Mesothelial cell of epicardium (in vitro differentiated cells): ENCODE results near the gene CRIP1. TPM values are rescaled to one million over a fixed set of nuclear protein-coding genes. Genes with fewer than 3 reads are reported as not detected.

ENCODE experiments used
- DNase-seq, 2 experiments: peaks; one replicate each; pipeline ENCODE4 v3.0.0; 2021; ENCODE audit warnings: low spot score in 2 of 2; ENCODE audit not compliant: unreplicated experiment in 2 of 2
- H3K27ac Mint-ChIP-seq: 2 replicates; pipeline ENCODE4 v1.8.0; 2021; ENCODE audit warnings: mixed read lengths
- H3K27me3 Mint-ChIP-seq: 2 replicates; pipeline ENCODE4 v1.8.0; 2021; ENCODE audit warnings: low read depth, mixed read lengths
- H3K36me3 Mint-ChIP-seq: 2 replicates; pipeline ENCODE4 v1.8.0; 2021; ENCODE audit warnings: mixed read lengths
- H3K4me1 Mint-ChIP-seq: 2 replicates; pipeline ENCODE4 v1.8.0; 2021; ENCODE audit warnings: mixed read lengths
- H3K4me3 Mint-ChIP-seq: 2 replicates; pipeline ENCODE4 v1.8.0; 2021; ENCODE audit warnings: mild to moderate bottlenecking, moderate library complexity, mixed read lengths
- H3K9me3 Mint-ChIP-seq: 2 replicates; pipeline ENCODE4 v1.8.0; 2021; ENCODE audit warnings: mixed read lengths
- total RNA-seq: library from RNA; stranded (reverse); gene quantifications from 3 replicates; pipeline ENCODE4 v1.2.1, GENCODE V29; 2021
- TF ChIP-seq, protein P1 (sequence below): fragments of 200-600 bp; sonication (generic); IDR thresholded peaks from one replicate; pipeline ENCODE4 v1.5.0; 2021; ENCODE audit warnings: antibody characterized with exemption; ENCODE audit not compliant: unreplicated experiment

CRIP1 gene
- total RNA-seq, 1 donor from 2014 or later: 17.1 TPM

DNA sequence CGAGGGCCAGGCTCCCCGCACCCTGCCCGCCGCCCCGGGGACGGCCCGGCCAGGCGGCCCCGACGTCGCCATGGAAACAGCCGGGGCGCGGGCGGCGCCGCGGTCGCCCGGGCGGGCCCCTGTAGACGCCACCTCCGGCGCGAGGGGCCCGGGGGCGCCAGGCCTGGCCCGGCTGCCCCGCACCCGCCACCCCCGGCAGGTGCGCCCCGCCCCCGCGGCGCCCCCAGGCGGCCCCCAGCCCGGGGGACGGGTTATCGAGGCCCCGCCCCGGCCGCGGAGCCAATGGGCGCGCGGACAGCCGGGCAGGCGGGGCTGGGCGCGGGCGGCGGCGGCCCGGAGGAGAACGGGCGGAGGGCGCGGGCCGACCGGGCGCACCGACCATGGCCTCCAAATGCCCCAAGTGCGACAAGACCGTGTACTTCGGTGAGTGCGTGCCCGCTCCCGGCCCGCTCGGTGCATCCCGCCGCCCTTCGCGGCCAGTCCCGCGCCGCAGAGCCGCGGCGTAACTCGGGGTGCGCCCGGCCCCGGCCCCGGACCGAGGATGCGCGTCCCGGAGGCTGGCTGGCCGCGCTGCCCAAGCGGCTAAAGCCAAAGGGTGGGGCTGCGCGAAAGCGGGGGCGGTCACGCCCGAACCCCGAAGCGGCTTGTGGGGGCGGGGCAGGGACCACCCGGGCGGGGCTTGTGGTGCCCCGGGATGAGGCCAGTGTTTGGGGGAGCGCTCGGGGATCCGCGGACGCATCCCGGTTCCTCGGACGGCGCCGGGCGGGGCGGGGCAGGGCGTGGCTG is 12.0 kb upstream of the CRIP1 start, which contains the start of gene CRIP2:
Gene CRIP2 (plus strand): TSS at position 339 of the 786 bp plus-strand sequence. CDS start 42 bp downstream, at position 381.
- peaks cover 18% of the 10 kb centered on the region for H3K4me1 Mint-ChIP-seq
- H3K27me3 Mint-ChIP-seq: peaks cover 27% of the 10 kb centered on the region
- H3K9me3 Mint-ChIP-seq: no peaks in the 10 kb centered on the region
- TF ChIP-seq, protein P1, sequence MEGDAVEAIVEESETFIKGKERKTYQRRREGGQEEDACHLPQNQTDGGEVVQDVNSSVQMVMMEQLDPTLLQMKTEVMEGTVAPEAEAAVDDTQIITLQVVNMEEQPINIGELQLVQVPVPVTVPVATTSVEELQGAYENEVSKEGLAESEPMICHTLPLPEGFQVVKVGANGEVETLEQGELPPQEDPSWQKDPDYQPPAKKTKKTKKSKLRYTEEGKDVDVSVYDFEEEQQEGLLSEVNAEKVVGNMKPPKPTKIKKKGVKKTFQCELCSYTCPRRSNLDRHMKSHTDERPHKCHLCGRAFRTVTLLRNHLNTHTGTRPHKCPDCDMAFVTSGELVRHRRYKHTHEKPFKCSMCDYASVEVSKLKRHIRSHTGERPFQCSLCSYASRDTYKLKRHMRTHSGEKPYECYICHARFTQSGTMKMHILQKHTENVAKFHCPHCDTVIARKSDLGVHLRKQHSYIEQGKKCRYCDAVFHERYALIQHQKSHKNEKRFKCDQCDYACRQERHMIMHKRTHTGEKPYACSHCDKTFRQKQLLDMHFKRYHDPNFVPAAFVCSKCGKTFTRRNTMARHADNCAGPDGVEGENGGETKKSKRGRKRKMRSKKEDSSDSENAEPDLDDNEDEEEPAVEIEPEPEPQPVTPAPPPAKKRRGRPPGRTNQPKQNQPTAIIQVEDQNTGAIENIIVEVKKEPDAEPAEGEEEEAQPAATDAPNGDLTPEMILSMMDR: no peak
- peak in 1 of 2 experiments; percentile 62 for DNase-seq
- no peak within 1 kb of the TSS for H3K27ac Mint-ChIP-seq
- peak within 1 kb of the TSS; percentile 62 for H3K4me3 Mint-ChIP-seq
- H3K36me3 Mint-ChIP-seq: no peaks in the 10 kb centered on the region

DNA sequence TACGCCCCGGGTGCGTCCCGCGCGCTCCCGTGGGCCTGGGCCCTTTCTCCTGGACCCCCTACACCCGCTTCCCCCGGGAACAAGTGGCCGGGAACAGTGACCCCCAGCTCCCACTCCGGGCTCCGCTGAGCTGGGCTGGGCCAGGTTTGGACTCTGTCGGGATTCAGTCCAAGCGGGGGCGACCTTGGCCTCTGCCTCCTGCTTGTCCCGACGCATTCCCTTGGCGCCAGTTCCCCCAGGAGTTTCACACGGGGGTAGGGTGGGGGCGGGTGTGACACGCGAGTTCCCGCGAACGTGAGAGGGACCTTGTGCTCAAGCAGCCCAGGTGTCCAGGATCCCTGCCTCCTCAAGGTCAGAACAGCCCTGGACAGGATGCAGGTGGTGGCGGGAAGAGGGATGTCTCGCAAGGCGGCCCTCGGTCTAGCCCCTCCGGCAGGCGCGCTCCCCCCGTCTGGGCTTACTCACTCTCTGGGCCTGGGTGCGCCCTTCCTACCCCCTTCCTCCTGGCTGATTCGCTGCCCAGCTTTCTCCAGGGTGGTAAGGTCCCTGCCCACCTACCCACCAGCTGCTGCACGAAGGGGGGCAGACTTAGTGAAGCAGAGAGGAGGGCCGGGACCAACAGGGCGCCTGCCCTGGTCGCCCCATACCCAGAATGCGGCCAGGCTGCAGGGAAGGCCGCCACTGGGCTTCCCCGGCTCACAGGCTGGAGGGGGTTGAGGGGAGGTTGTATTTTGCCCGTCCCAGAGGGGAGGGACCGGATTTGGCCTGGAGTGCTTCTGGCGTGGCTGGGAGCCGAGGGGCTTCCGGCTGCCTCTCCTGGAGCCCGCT is 11.2 kb upstream of the CRIP1 start:
- Mint-ChIP-seq H3K27me3 (peaks cover 35% of the 10 kb centered on the region), H3K27ac (no peak overlapping the region)

GRCh38 chr14:105476097-105476830 is 10.4 kb upstream of the CRIP1 start:
- TF ChIP-seq, protein P1: no peak
- DNase-seq: no peak
- Mint-ChIP-seq H3K36me3 (no peaks in the 10 kb centered on the region), H3K27me3 (peaks cover 39% of the 10 kb centered on the region), H3K4me3 (peak overlapping the region; percentile 62), H3K9me3 (no peaks in the 10 kb centered on the region), H3K27ac (no peak overlapping the region), H3K4me1 (peaks cover 29% of the 10 kb centered on the region)

More for the DNA sequence above, 11.2 kb upstream of the CRIP1 start:
- no peaks in the 10 kb centered on the region for H3K9me3 Mint-ChIP-seq
- DNase-seq: no peak
- H3K36me3 Mint-ChIP-seq: no peaks in the 10 kb centered on the region
- H3K4me3 Mint-ChIP-seq: peak overlapping the region; percentile 62
- TF ChIP-seq, protein P1: no peak
- H3K4me1 Mint-ChIP-seq: peaks cover 21% of the 10 kb centered on the region

- H3K27me3 Mint-ChIP-seq: peaks cover 39% of the 10 kb centered on the region
- H3K4me1 Mint-ChIP-seq: peaks cover 32% of the 10 kb centered on the region
- H3K27ac Mint-ChIP-seq: no peak overlapping the region
- DNase-seq: no peak
- TF ChIP-seq, protein P1: no peak
- H3K36me3 Mint-ChIP-seq: no peaks in the 10 kb centered on the region
- H3K9me3 Mint-ChIP-seq: no peaks in the 10 kb centered on the region
- H3K4me3 Mint-ChIP-seq: peak overlapping the region; percentile 62
Measured at GRCh38 chr14:105476831-105477659, 9.6 kb upstream of the CRIP1 start.
